ENCODE results near the gene SETDB2.

DNA sequence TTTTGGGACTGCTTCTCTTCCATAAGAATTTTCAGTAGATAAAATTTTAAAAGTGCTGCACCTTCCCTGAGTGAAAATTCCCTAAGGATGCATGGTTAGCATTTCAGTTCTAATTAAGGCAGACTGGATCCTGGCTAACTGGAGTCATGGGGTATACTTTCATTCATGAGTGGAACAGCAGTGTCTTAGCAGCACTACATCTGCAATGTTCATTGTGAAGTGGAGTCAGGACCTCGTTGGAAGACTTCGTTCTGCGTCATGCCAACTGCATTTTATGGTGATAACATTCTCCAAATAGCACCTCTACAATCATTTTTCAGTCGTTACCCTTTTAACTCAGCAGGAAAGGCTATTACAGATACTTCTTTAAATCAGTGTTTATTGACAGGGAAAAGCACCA, 77.2 kb downstream of the SETDB2 start:
- TF ChIP-seq CEBPB (IDR thresholded peaks at IDR 0.05) (no peak), RAD21 (IDR thresholded peaks at IDR 0.05; ENCODE audit: low read depth) (no peak), EP300 (IDR thresholded peaks at IDR 0.05; ENCODE audit: borderline replicate concordance) (no peak), TAF1 (IDR thresholded peaks at IDR 0.05; ENCODE audit: low read depth) (no peak), TEAD4 (IDR thresholded peaks at IDR 0.05) (no peak), YY1 (IDR thresholded peaks at IDR 0.05; ENCODE audit: low read depth) (no peak)
- TF ChIP-seq, protein P1, sequence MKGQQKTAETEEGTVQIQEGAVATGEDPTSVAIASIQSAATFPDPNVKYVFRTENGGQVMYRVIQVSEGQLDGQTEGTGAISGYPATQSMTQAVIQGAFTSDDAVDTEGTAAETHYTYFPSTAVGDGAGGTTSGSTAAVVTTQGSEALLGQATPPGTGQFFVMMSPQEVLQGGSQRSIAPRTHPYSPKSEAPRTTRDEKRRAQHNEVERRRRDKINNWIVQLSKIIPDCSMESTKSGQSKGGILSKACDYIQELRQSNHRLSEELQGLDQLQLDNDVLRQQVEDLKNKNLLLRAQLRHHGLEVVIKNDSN (IDR thresholded peaks at IDR 0.05) = no peak
- TF ChIP-seq, protein P2, sequence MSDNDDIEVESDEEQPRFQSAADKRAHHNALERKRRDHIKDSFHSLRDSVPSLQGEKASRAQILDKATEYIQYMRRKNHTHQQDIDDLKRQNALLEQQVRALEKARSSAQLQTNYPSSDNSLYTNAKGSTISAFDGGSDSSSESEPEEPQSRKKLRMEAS (IDR thresholded peaks at IDR 0.05) = no peak

Data from Ishikawa (cell line).